Activated naive CD8-positive, alpha-beta T cell treated with anti-CD3 and anti-CD28 coated beads, Interleukin-2, amount 50 U/mL, for 24 hours (primary cell): ENCODE results near the gene NFIA.

Experiments used
- ATAC-seq: fragments of 150-1000 bp; cut with Tn5 transposase; one replicate; pipeline ENCODE4 v1.10.0; 2021
- DNase-seq: peaks from one replicate; pipeline ENCODE4 v3.0.0; 2021
- H3K27ac Mint-ChIP-seq: one replicate; pipeline ENCODE4 v1.8.0; 2021; ENCODE audit warnings: mild to moderate bottlenecking, mixed read lengths
- H3K27me3 Mint-ChIP-seq: one replicate; pipeline ENCODE4 v1.8.0; 2021; ENCODE audit warnings: mixed read lengths
- H3K36me3 Mint-ChIP-seq: one replicate; pipeline ENCODE4 v1.8.0; 2021; ENCODE audit warnings: low read depth, mixed read lengths
- H3K4me1 Mint-ChIP-seq: one replicate; pipeline ENCODE4 v1.8.0; 2021; ENCODE audit warnings: mixed read lengths
- H3K4me3 Mint-ChIP-seq: one replicate; pipeline ENCODE4 v1.8.0; 2021; ENCODE audit warnings: mild to moderate bottlenecking, moderate library complexity, mixed read lengths
- H3K9me3 Mint-ChIP-seq: one replicate; pipeline ENCODE4 v1.8.0; 2021; ENCODE audit warnings: mixed read lengths

NFIA gene

DNA sequence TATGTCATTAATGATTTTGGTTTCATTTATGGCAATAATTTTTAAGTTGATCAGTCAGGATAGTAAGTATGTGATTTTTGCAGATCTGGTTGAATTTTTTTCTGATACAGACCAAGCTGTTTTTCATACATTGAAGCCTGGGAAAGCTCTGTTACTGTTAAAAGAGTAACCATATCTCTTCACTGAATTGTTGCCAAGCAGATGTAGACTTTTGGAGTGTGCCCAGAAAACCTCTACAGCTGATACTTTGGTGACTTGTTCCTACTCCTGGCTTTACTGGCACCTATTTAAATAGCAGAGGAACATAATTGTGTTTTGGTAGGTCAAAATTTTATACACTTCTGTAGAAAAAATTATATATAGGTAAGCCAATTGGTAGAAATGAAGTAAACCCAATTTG lies 49.4 kb downstream of the NFIA start:
- no peak for DNase-seq
- no peak for ATAC-seq
- Mint-ChIP-seq H3K36me3 (no peaks in the 10 kb centered on the region), H3K9me3 (no peaks in the 10 kb centered on the region), H3K4me3 (no peak overlapping the region), H3K4me1 (peaks cover 7% of the 10 kb centered on the region), H3K27ac (no peak overlapping the region), H3K27me3 (peaks cover 12% of the 10 kb centered on the region)

DNA sequence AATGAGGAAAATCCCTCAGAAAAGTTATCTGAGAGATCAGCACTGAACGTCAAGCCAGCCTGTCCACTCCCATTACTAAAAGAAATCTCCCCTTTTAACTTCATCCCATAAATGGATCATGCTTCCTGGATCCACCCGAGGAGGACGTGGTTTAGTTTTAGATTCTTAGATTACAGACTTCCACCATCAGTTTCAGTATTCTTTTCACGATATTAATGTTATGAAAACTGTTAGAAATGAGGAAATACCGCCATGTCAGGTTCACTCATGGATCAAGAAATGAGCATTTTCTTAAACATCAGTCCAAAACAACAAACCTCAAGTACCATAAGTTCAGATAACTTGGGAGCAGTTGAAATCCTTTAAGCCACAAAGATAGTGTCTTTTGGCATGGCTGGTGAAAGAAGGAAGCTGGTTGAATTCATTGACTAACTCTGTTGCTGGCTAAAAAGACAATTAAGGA lies 49.8 kb downstream of the NFIA start:
- no peak for ATAC-seq
- Mint-ChIP-seq H3K9me3 (no peaks in the 10 kb centered on the region), H3K27ac (no peak overlapping the region), H3K36me3 (no peaks in the 10 kb centered on the region), H3K27me3 (peaks cover 12% of the 10 kb centered on the region), H3K4me1 (peaks cover 7% of the 10 kb centered on the region), H3K4me3 (peak overlapping the region; percentile 22)
- DNase-seq: no peak

DNA sequence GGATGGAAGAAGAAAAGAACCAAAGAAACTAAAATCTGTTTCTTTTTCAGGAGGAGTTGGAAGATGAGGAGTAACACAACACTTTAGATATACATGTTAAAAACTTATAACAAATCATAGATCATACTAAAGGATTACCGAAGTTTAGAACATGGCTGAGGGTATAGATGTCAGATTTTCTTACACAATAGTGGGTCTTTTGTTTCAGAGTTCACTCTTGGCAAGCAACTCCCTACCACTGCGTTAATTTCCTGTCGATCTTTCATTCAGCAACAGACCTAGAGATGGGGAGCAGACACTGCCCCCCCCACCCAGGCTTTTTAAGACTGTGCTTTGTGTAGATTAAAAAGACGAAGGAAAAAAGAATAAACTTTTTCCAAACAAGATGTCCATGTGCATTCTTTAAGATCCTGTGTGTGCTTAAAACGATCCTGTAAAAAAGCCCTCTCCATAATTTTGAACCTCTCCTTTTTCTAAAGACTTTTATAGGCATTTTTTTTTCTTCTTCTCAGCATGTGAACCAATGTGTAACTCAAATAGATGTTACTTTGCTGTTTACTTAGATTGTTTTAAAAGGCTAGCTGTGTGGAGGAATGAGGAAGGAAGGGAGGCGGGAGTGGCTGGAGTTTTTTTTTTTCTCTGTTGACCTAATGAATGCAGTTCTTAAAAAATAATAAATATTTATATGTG lies 50.4 kb downstream of the NFIA start:
- DNase-seq: no peak
- Mint-ChIP-seq H3K27ac (no peak overlapping the region), H3K9me3 (no peaks in the 10 kb centered on the region), H3K4me3 (no peak overlapping the region), H3K36me3 (no peaks in the 10 kb centered on the region), H3K27me3 (peaks cover 12% of the 10 kb centered on the region), H3K4me1 (peaks cover 7% of the 10 kb centered on the region)
- ATAC-seq: no peak

DNA sequence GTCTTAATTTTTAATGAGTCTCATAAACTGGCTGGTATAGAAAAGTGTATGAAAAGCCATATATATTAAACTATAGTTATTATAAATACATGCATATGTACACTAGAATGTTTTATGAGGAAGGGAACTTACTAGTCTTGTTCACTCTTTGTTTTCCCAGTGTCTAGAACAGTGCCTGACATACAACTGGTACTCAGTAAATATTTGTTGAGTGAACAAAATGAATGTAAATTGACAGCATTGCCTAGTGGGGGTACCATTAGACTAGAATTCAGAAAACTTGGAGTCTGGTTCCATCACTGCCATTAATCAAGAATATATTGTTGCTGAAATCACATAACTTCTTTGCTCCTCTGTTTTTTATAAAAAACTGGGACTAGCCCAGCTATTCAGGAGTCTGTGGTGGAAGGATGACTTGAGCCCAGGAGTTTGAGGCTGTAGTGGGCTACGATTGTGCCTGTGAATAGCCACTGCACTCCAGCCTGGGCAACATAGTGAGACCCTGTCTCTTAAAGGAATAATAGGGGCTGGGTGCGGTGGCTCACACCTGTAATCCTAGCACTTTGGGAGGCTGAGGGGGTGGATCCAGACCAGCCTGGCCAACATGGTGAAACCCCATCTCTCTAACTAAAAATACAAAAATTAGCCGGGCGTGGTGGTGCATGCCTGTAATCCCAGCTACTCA lies 51.1 kb downstream of the NFIA start:
- Mint-ChIP-seq H3K27ac (no peak overlapping the region), H3K27me3 (peaks cover 12% of the 10 kb centered on the region), H3K4me3 (no peak overlapping the region), H3K4me1 (peaks cover 7% of the 10 kb centered on the region), H3K36me3 (no peaks in the 10 kb centered on the region), H3K9me3 (no peaks in the 10 kb centered on the region)
- DNase-seq: no peak
- ATAC-seq: no peak

DNA sequence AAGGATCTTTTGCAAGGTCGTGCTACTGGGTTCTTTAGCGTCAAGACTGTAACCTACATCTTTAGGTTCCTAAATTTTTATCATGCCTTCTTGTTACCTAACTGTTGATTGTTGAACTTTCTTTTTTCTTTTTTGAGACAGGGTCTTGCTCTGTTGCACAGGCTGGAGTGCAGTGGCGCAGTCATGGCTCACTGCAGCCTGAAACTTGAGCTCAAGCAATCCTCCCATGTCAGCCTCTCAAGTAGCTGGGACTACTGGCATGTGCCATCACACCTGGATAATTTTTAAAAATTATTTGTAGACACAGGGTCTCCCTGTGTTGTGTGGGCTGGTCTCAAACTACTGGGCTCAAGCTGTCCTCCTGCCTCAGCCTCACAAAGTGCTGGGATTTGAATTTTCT lies 52.9 kb downstream of the NFIA start:
- DNase-seq: no peak
- no peak for ATAC-seq
- no peak overlapping the region for H3K4me3 Mint-ChIP-seq
- H3K4me1 Mint-ChIP-seq: peaks cover 7% of the 10 kb centered on the region
- peaks cover 15% of the 10 kb centered on the region for H3K27me3 Mint-ChIP-seq
- no peaks in the 10 kb centered on the region for H3K36me3 Mint-ChIP-seq
- no peak overlapping the region for H3K27ac Mint-ChIP-seq
- no peaks in the 10 kb centered on the region for H3K9me3 Mint-ChIP-seq

DNA sequence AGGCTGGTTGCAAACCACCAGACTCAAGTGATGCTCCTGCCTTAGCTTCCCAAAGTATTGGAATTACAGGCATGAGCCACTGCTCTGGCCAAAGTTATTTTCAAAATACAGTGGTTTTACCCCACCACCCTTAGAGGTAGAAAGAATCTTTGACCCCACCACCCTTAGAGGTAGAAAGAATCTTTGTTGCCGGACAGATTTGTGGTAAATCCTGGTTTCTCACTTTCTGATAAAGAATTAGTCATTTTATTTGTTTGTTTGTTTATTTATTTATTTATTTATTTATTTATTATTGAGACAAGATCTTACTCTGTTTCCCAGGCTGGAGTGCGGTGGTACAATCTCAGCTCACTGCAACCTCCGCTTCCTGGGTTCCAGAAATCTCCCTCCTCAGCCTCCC lies 55.9 kb downstream of the NFIA start:
- peaks cover 3% of the 10 kb centered on the region for H3K4me1 Mint-ChIP-seq
- no peak for ATAC-seq
- no peak for DNase-seq
- no peak overlapping the region for H3K4me3 Mint-ChIP-seq
- H3K27me3 Mint-ChIP-seq: peaks cover 2% of the 10 kb centered on the region
- H3K36me3 Mint-ChIP-seq: no peaks in the 10 kb centered on the region
- H3K9me3 Mint-ChIP-seq: no peaks in the 10 kb centered on the region
- H3K27ac Mint-ChIP-seq: no peak overlapping the region

DNA sequence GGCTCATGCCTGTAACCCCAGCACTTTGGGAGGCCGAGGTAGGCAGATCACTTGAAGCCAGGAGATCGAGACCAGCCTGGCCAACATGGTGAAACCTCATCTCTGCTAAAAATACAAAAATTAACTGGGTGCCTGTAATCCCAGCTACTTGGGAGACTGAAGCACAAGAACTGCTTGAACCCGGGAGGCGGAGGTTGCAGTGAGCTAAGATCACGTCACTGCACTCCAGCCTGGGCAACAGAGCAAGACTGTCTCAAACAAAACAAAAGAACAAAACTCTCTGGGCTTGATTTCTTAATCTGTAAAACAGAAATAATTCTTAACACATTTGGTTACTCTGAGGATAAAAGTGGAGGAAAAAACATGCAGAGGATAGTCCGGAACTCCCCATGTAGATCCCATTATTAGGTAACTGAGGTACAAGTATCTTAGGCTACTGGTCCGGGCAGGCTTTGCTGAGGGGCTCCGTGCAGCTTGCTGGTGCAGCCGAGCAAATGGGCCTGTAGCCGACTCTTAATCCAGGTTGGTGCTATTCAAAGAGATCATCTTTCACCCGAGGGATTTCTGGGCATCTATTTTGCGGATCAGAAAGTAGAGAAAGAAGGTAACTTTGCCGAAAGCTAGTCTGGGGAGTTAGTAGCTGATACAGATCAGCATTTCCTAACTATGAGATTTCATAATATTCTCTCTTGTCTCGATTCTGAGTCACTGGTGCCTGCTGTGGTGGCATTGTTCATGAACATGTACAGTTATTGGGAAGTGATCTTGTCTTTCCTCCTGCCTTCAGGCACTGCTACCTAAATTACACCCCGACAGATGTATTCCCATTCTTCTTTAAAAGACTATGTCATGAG lies 56.8 kb downstream of the NFIA start:
- Mint-ChIP-seq H3K4me3 (no peak overlapping the region), H3K9me3 (no peaks in the 10 kb centered on the region), H3K36me3 (no peaks in the 10 kb centered on the region), H3K27me3 (peaks cover 2% of the 10 kb centered on the region), H3K27ac (no peak overlapping the region), H3K4me1 (peaks cover 3% of the 10 kb centered on the region)
- ATAC-seq: no peak
- DNase-seq: no peak

DNA sequence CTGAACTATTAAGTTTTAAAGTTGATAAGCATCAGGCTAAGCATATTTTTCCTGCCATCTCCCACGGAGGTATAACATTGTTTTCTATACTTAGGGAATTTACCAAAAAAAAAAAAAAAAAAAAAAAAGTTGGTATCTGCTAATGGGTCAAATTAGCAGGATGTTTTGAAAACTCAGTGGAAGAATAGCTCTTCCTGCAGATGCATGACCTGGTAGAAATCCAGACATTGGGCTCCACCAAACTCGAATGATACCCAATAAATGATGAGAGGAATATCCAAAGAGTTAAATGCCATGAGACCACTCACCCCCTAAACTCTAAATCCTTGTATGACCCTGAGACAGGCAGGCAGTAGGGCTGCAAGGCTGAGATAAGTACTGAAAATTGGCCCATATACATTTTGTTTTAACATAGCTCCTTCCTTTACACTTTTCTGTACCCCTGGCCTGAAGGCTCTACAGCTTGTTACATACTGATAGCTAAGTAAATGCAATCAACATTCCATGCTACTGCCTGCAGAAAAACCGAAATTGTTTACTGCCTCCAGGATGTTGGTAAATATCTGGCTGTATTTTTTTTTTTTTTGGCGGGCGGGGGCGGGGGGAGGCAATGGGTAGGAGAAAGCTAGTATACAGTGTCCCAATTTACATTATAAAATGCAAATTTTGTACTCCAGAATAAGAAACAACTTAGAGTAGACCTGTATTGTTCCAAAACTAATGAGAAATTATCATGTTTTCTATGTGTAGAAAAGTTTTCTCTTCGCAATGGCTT lies 57.6 kb downstream of the NFIA start:
- DNase-seq (no peak), ATAC-seq (no peak)
- Mint-ChIP-seq H3K9me3 (no peaks in the 10 kb centered on the region), H3K27ac (no peak overlapping the region), H3K27me3 (peaks cover 2% of the 10 kb centered on the region), H3K4me1 (peaks cover 3% of the 10 kb centered on the region), H3K4me3 (no peak overlapping the region), H3K36me3 (no peaks in the 10 kb centered on the region)

DNA sequence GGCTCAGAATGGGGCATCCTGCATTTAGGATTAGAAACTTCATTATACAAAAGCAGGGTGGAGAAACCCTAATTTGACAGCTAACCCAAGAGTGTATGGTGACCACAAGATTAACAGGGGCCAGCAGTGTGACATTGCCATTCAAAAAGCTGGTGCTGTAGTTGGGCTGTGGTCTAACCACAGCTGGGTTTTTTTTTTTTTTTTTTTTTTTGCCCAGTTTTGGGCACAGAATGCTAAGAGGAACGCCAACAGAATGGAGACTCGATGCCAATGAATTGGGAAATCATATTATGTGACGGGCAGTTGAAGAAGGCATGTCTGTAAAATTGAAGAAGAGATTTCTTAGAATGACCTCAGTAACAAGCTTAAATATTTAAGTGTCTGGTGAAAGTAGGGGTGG lies 58.4 kb downstream of the NFIA start:
- Mint-ChIP-seq H3K9me3 (no peaks in the 10 kb centered on the region), H3K27ac (no peak overlapping the region), H3K4me3 (no peak overlapping the region), H3K4me1 (peaks cover 3% of the 10 kb centered on the region), H3K36me3 (no peaks in the 10 kb centered on the region), H3K27me3 (peaks cover 2% of the 10 kb centered on the region)
- DNase-seq (no peak), ATAC-seq (no peak)

DNA sequence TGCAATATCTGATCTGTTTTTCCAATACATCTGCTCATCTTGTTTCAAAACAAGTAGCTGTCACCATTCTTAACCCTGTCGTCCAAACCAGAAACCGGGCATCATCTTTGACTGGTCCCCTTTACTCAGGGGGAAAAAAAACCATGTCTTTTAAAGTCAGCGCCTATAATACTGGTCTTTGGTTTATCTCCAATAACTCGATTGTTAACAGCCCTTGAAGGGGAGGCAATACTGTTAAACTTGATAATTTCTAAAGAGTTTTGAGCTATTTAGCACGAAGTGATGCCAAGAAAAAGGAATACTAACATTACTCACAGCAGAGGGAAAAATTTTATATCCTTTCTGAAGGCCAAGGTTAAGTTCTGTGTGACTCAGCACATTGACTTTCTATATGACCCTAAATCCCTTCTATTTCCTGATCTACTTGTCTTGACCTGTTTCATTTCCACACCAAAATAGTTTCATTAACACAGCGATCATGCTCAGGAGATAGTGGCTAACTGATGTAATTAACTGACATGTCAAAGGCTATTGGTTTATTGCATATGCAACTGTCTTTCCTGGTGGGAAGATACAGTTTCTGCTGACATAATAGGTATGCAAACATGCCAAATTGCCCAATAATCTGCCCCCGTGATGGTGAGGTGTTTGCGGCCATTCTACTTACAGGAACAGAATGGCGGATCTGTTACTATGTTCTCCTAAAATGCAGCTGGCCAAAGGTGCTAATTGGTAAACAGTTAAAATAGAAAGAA lies 59.1 kb downstream of the NFIA start:
- no peak overlapping the region for H3K27ac Mint-ChIP-seq
- ATAC-seq (no peak), DNase-seq (no peak)
- H3K36me3 Mint-ChIP-seq: no peaks in the 10 kb centered on the region
- H3K9me3 Mint-ChIP-seq: no peaks in the 10 kb centered on the region
- peaks cover 3% of the 10 kb centered on the region for H3K4me1 Mint-ChIP-seq
- H3K27me3 Mint-ChIP-seq: peaks cover 2% of the 10 kb centered on the region
- H3K4me3 Mint-ChIP-seq: no peak overlapping the region

DNA sequence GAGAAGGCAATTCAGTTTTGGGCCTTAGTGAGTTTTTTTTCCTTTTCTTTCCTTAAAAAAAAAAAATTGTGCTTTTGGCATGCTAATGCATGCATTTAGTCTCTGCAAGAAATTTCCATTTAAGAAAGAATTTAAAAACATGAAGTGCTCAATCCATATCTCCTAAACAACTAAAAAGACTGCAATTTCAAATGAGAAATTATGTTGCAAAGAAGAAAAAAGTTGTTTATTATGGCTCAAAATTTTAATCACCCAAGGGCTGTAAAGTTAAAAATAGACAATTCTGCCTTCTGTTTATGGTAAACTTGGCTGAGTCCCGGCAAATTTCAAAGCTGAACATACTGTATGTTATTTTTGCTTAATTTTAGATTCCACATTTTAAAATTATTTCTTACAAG lies 59.7 kb downstream of the NFIA start:
- Mint-ChIP-seq H3K27me3 (peaks cover 2% of the 10 kb centered on the region), H3K9me3 (no peaks in the 10 kb centered on the region), H3K4me1 (peaks cover 3% of the 10 kb centered on the region), H3K27ac (no peak overlapping the region), H3K4me3 (no peak overlapping the region), H3K36me3 (no peaks in the 10 kb centered on the region)
- ATAC-seq (no peak), DNase-seq (no peak)

DNA sequence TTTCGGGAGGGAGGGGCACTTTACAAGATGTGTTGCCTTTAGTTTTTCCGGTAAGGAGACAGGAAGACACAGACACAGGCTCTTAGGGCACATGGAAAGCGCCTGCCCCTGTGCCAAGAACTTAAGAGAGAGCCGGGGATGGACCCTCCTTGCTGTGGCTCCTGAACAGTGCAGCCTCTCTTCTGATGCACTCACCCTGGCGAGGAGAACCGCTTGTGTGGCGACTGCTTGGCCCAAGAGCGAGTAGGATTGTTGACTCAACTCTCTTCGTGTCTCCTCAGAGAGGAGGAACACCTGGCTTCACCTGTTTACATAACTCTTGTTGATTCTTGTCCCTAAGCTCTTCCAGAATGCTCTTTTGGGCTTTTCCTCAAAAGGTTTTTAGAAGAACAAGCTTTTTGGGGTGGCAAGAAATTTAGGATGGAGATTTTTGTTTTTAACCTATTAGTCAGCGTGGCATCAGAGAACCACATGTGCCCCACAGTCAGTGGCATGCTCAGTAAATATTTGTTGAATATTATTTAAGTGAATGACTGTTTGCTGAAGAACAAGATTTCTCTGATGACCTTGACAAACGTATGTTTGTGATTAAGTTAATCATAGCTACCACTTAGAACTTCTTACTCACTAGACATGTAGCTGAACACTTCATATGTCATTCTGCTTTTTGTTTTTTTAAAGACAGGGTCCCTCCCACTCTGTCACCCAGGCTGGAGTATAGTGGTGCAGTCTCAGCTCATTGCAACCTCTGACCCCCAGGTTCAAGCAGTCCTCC lies 60.6 kb downstream of the NFIA start:
- peaks cover 2% of the 10 kb centered on the region for H3K27me3 Mint-ChIP-seq
- H3K36me3 Mint-ChIP-seq: no peaks in the 10 kb centered on the region
- no peak overlapping the region for H3K27ac Mint-ChIP-seq
- no peaks in the 10 kb centered on the region for H3K9me3 Mint-ChIP-seq
- DNase-seq (no peak), ATAC-seq (no peak)
- H3K4me3 Mint-ChIP-seq: no peak overlapping the region
- H3K4me1 Mint-ChIP-seq: peaks cover 3% of the 10 kb centered on the region

DNA sequence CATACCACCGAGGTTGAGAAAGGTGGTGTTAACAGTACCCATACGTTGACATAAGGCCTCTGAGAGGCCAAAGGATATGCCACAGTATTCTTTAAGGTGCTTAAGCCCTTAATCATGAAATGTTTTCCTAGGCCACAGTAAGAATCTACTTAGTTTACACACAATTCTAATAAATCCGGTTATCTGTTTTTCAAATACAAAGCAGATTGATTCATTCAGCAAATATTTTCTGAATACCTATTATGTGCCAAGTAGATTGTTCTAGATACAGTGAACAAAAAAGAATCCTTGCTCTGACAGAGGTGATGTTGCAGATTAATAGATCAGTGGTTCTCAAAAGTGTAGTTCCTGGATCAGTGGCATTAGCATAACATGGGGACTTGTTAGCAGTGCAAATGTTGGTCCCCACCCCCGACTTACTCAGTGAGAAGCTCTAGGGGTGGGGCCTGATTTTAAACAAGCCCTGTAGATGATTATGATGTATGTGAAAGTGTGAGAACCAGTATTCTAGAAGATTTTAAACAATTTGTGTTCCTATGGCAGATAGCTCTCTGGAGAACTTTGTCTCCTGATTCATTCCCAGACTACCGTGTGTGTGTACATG lies 61.6 kb downstream of the NFIA start:
- Mint-ChIP-seq H3K4me3 (no peak overlapping the region), H3K27me3 (peaks cover 2% of the 10 kb centered on the region), H3K27ac (no peak overlapping the region), H3K4me1 (peaks cover 3% of the 10 kb centered on the region), H3K9me3 (no peaks in the 10 kb centered on the region), H3K36me3 (no peaks in the 10 kb centered on the region)
- DNase-seq (no peak), ATAC-seq (no peak)
